GM18519 (cell line): ENCODE measurements around the gene BBS5.
"Not testable (repeated sequence)": the region's sequence is repeated elsewhere in the genome, so short reads cannot be mapped to it uniquely, and the experiment has no call there.

Experiments
- ATAC-seq: cut with Tn5 transposase; IDR thresholded peaks from one replicate; pipeline ENCODE4 v1.9.1; 2021; ENCODE audit warnings: mild to moderate bottlenecking, moderate library complexity; ENCODE audit not compliant: unreplicated experiment, low FRiP score

Gene BBS5

DNA sequence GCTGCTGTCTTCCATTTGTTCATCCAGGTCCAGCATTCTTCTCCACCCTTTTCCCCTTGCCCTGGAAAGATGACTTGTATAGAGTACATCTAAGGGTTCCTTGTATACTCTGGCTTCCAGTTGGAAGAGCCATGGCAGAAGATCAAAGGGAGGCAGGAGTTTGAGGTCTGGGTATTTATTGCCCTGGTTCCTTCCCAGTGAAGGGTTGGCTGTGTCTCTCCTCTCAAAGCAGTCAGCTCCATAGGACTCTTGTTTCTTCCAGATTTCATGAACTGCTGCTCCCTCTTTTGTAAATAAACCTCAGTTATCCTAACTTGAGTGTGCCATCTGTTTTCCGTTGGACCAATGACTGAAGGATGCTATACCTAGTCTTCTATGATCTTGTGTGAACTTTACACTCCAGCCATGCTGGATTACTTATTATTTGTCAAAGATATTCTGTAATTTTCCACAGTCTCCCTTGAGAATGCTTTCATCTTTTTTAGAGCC is 6.4 kb downstream of the BBS5 start:
- ATAC-seq, result no peak

DNA sequence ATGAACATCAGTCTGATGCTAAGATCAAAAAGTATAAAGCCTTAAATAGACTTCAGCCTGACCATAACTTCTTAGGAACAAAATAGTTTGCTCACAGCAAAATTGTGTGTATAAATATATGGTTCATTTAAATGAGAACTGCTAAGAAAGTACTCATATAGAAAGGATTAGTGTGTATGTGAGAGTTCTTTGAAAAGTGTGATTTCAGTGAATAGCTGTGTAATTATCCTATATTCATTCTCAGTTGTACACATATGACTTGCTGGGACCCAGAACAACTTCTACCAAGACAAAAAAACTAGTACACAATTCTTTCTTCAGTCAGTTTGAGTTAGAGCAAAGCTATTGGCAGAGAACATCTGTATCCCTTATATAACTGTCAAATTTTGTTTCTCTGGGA is 7.2 kb downstream of the BBS5 start:
- ATAC-seq, result no peak

DNA sequence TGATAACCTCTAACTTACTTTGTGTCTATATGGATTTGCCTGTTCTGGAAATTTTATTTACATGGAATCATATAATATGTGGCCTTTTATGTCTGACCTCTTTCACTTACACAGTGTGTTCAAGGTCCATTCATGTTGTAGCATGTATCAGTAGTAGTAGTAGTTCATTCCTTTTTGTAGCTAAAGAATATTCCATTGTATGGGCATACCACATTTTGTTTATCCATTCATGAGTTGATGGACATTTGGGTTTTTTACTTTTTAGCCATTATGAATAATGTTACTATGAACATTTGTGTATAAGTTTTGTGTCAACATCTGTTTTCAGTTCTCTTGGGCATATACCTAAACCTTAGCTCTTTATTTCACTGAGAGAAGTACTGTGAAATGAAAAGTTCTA is 11.5 kb downstream of the BBS5 start:
- no peak for ATAC-seq

DNA sequence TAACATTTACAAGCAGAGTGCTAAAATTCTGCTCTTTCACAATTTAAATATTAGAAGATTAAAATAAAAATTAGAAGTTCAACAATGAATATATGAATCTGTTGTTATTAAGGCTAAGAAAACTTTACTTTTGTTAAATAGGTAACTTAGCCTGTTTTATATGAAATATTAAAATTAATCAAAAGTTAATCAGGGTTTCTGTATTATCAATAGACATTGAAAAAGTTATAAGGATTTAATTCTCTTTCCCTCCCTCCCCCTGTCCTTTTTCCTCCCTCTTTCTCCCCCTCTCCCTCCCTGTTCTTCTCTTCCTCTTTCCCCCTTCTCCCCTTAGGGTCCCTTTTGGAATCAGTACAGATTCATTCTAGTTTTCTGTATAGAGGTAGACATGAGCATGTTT is 12.1 kb downstream of the BBS5 start:
- no peak for ATAC-seq

DNA sequence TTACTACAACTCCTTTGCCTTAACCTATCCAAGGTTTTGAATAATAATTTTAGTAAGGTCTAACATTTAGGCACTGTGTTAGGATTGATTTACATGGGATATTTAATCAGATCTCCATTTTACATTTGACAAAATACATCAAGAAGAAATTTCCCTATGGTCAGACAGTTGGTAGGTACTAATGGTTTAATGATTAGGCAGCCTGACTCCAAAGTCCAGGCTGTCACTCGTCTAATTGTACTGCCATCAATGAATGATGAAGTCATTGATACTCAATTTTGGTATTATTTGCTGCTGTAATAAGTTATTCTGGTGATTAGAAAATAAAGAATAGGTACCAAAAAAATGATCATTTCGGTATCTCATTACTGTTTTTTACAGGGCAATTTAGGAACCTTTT is 14.1 kb downstream of the BBS5 start:
- ATAC-seq, result no peak

DNA sequence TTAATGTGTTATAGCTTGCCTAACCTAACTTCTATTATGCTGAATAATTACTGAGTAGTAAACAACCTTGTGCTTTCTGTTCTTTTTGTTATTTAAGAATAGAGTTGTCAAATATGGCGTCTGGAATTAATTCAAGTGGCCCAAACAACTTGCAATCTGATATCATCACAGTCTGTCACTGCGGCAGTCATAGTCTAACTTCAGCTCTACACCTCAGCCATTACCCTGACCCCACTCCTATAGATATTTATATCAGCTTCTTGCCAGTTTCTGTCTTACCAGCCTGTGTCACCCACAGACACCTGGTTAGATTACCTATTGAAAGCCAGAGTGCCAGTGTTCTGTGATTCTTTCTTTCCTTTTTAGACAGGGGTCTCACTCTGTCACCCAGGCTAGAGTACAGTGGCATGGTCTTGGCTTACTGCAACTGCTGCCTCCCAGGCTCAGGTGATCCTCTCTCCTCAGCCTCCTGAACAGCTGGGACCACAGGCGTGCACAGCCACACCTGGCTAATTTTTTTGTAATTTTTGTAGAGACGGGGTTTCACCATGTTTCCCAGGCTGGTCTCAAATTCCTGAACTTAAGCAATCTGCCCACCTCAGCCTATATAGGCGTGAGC is 16.1 kb downstream of the BBS5 start:
- ATAC-seq, result no peak

DNA sequence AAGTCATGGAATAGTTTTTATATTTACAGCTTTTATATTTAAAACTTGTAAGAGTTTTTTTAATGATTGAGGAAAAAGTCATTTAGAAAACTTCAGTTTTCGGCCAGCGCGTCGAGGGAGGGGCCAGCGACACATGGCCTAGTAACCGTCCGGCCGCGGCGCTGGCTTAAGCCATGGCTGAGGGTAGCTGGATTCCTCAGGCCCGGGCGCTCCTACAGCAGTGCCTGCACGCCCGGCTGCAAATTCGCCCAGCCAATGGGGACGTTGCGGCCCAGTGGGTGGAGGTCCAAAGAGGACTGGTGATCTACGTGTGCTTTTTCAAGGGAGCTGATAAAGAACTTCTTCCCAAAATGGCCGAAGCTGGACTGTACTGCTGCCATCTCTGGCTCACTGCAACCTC is 25.4 kb downstream of the BBS5 start:
- ATAC-seq, result no peak

DNA sequence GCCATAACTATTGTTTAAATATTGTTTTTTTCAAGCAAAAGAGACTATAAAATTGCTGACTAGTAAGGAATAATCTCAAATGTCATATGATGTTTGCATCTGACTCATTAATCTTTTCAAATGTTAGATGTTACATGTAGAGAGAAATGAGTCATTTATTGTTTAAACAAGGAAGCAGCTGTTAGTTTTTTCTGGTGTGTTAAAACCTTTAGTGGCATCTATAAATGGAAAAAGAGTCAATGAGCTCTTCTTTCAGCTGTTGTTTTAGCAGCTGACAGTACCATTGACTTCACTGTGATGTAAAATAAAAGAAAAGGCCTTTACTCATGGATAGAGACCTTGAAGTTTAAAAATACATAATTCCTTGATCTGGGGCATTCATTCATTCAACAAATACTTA is 28.4 kb downstream of the BBS5 start:
- ATAC-seq, result no peak

DNA sequence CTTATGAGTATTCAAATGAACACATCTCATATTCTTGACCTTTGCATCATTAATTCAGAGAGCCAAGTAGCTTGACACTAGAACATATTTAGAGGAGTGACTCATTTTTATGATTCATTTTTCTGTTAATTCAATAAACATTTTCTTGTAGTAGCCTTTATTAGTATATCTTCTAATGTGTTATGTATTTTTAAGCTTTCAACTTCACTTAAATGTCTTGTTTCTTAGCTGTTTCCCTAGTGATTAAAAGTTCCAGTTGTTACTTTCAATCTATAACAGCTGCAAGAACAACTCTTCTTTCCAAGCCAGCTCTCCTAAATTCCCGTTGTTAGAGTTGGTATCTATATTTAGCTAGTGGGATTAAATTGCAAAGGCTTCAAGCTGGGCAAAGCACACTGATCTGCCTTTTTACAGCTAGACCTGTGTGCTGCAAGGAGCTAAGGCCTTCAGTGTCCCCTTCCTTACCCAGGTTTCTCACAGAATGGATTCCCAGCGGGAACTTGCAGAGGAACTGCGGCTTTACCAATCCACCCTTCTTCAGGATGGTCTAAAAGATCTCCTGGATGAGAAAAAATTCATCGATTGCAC is 30.1 kb downstream of the BBS5 start, which contains the start of gene KLHL41:
Gene KLHL41 (plus strand): TSS at position 405 of the 588 bp plus-strand sequence. CDS start 77 bp downstream, at position 482.
- ATAC-seq, result no peak

DNA sequence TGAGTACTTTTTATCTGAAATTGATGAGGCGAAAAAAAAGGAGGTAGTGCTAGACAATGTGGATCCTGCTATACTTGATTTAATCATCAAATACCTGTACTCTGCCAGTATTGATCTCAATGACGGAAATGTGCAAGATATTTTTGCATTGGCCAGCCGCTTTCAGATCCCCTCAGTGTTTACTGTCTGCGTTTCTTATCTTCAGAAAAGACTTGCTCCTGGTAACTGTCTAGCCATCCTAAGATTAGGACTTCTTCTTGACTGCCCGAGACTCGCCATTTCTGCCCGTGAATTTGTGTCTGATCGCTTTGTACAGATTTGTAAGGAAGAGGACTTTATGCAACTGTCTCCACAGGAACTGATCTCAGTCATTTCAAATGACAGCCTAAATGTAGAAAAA is 30.7 kb downstream of the BBS5 start:
- no peak for ATAC-seq

DNA sequence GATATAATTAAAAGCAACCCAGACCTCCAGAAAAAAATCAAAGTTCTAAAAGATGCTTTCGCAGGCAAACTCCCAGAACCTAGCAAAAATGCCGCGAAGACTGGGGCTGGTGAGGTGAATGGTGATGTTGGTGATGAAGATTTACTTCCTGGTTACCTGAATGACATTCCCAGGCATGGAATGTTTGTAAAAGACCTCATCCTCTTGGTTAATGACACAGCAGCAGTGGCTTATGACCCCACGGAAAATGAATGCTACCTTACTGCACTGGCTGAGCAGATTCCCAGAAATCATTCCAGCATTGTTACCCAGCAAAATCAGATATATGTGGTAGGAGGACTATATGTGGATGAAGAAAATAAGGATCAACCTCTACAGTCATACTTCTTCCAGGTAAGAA is 31.2 kb downstream of the BBS5 start:
- no peak for ATAC-seq

DNA sequence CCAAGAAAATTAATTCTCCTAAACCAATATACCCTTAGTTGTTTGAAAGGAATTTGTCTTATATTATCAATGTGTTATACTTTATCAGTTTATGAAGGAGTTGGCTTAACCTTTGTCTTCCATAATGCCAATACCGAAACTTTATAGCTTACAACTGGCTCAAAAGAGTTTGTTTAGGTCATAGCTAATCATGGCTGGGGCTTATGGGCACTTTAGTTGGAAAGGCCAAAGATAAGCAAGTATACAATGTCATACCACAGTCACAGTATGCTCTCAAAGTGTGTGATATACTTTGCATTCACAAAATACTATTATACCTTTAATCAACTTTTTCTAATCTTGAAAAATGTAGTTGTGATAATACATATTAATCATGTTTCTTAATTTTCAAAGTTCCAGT is 32.5 kb downstream of the BBS5 start:
- no peak for ATAC-seq

DNA sequence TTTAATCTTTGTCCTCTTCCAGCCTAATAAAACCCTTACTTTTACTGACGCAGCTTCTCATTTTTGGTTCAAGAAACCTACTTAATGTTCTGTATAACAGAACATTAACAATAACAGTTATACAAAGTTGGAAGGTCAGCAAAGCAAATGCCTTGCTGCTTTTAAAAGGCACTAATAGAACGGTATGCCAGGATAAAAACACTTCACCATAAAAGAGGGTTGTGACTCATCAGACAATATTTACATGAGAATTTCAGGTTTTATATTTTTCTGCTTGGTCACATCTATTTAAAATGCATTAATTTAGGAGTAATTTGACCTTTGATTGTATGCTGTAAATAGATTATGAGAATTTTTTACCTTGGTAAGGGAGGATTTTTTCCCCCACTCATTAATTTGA is 33.2 kb downstream of the BBS5 start:
- no peak for ATAC-seq

DNA sequence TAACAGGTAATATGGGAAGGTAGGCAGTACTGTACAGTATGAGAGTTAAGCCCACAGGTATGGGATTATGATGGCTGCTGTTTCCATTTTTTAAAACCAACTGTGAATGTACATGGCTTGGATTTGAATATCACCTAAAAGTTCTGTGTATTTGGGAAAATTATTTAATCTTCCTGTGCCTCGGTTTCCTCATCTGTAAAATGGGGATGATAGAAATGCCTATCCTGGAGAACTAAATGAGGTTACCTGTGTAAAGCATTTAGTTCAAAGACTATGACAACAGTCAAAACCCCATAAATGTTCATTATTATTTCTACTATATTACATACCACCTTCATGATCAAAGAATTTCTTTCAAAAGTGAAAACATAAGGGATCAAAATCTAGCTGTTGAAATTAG is 33.8 kb downstream of the BBS5 start:
- ATAC-seq, result no peak

DNA sequence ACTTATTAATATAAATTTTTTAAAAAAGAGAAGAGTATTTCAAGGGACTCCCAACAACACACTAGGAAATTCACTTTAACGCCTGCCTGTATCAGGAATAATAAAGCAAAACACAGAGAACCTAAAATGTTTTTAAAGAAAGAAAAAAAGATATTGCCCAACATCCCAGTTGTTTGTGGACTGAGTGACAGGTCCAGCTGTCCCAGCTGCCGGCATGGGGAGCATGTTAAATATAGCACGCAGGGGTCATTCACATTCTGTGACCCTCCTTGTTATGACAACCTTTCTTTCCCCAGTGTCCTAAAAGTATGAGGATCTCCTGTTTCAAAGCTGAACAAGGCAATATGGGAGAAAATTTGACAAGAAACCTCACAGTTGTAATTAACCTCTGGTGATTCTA is 34.6 kb downstream of the BBS5 start:
- no peak for ATAC-seq

DNA sequence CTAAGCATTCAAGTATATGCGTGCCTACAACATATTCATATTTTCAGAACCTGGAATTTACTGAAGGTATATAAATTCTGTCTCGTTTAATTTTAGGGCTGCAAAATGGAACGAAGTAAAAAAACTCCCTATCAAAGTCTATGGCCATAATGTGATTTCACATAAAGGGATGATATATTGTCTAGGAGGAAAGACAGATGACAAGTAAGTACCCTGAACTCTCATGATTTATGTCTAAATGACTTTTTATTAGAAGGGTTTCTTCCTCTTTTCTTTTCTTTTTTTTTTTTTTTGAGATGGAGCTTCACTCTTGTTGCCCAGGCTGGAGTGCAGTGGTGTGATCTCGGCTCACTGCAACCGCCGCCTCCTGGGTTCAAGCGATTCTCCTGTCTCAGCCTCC is 35.5 kb downstream of the BBS5 start:
- not testable (repeated sequence) for ATAC-seq

DNA sequence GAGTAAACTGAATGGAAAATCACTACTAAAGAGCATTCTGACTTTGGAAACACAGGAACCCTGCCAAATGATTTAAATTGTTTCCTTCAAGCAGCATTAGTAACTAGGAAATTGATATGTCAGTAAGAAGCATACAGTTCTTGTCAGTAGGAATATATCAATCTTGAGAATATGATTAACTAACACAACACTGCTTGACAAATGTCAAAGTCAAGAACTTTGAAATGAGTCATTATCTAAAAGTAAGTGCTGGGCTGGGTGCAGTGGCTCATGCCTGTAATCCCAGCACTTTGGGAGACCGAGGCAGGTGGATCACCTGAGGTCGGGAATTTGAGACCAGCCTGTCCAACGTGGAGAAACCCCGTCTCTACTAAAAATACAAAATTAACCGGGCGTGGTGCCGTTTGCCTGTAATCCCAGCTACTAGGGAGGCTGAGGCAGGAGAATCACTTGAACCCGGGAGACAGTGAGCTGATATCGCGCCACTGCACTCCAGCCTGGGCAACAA is 37.2 kb downstream of the BBS5 start:
- ATAC-seq, result not testable (repeated sequence)

DNA sequence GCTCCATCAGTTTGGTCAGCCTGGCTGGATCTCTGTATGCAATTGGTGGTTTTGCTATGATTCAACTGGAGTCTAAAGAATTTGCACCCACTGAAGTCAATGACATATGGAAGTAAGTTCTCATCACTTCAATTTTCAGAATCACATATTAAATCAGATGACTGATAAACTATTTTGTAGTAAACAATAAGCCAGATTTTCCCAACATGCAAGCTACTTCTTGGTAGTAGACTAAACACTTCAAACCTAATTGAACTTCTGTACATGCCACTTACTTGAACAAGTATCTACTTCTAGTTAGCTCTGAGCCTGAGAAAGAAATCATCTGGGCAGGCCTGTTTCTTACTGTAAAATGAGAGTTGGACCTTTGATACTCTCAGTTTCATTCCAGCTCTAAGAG is 41.6 kb downstream of the BBS5 start:
- ATAC-seq, result no peak

DNA sequence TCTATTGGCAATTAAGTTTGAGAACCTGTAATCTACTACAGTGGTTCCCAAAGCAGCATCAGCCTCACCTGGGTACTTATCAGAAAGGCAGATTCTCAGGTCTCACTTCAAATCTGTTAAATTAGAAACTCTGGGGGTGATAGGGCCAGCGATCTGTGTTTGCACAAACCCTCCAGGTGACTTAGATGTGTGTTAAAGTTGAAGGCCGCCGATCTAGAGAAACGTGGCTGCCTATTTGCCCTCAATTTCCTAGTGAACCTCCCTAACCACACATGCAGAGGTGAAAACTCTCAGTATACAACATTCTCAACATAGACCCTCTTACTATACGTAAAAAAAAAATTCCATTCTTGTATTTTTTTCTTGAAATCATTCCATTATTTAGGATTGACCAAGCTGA is 44.4 kb downstream of the BBS5 start:
- ATAC-seq, result no peak

DNA sequence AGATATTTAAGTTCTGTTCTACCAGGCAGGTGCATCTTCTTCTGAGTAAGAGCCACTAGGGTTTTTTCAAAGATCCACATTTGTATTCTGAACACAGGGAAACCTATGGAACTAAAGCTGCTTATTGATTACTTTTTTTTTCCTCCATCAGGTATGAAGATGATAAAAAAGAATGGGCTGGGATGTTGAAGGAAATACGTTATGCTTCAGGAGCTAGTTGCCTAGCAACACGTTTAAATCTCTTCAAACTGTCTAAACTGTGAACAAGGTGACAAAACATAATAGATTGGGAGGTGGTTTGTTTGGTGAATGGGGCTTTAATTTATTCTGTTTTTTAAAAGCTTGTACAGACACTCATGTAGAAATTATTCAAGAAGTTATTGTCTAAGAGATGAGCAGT is 46.1 kb downstream of the BBS5 start:
- ATAC-seq, result no peak

DNA sequence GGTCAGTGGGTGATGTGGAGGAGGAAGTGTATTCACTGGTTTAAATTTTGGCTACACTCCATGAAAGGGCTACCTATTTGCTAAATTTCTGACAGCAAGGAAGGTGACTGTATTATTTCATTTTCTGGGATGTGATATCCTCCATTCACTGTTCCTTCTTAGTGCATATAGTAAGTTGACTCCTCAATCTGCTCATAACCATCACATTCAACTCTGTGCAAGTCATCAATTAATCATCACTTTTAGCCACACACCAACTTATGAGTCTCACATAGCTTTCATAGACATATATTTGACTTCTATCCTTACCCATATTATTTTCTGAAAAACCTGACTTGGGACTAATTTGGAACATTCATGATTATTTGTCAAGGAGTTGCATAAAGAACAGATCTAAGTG is 47.2 kb downstream of the BBS5 start:
- no peak for ATAC-seq

DNA sequence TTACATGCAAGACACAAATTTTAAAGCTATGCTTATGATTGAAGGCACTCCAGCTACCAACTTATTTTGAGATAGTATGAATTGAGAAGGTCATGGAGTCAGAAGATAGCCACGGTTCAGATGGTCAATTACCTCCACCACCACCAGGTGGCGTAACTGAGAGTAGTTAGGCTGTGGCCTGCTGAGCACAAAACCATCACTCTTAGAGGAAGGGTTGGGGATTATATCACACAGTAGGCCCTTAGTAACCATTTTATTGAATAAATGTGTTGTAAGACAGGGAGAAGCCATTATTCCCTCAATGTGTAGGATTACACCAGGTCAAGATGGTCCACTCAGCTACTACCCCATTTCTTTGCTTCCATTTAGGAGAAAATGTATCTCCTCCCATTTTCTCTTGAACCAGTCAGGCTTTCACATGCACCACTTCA is 49.0 kb downstream of the BBS5 start:
- ATAC-seq, result peak; percentile 81
